CD1c-positive myeloid dendritic cell (primary cell): ENCODE results near the gene ZW10.

Experiments used
- DNase-seq: peaks from one replicate; pipeline ENCODE4 v3.0.0-alpha.2; 2016; ENCODE audit errors: extremely low spot score

The ZW10 gene

GRCh38 chr11:113698515-113698914 lies 75.0 kb downstream of the ZW10 start:
- no peak for DNase-seq

GRCh38 chr11:113697756-113698407 lies 75.6 kb downstream of the ZW10 start:
- no peak for DNase-seq

GRCh38 chr11:113697111-113697510 lies 76.4 kb downstream of the ZW10 start:
- DNase-seq = no peak

GRCh38 chr11:113695207-113695606 lies 78.3 kb downstream of the ZW10 start:
- DNase-seq = no peak

GRCh38 chr11:113694390-113694789 lies 79.1 kb downstream of the ZW10 start:
- DNase-seq = no peak

- no peak for DNase-seq
These were observed 80.5 kb downstream of the ZW10 start for GRCh38 chr11:113693030-113693429.

GRCh38 chr11:113690619-113691569 lies 82.6 kb downstream of the ZW10 start:
- peak; percentile 74 for DNase-seq

- DNase-seq = no peak
These were observed 83.5 kb downstream of the ZW10 start for GRCh38 chr11:113689768-113690618.

- peak; percentile 43 for DNase-seq
These were observed 87.7 kb downstream of the ZW10 start for GRCh38 chr11:113685654-113686359.

GRCh38 chr11:113684496-113684895 lies 89.0 kb downstream of the ZW10 start:
- DNase-seq = no peak

GRCh38 chr11:113683481-113684046 lies 89.9 kb downstream of the ZW10 start:
- DNase-seq = no peak
